HG03558 (cell line): ENCODE data around the gene NFILZ.

Experiments
- ATAC-seq: cut with Tn5 transposase; IDR thresholded peaks from one replicate; pipeline ENCODE4 v1.9.1; 2021; ENCODE audit warnings: moderate number of reproducible peaks; ENCODE audit not compliant: unreplicated experiment; ENCODE audit errors: extremely low read depth

NFILZ gene

DNA sequence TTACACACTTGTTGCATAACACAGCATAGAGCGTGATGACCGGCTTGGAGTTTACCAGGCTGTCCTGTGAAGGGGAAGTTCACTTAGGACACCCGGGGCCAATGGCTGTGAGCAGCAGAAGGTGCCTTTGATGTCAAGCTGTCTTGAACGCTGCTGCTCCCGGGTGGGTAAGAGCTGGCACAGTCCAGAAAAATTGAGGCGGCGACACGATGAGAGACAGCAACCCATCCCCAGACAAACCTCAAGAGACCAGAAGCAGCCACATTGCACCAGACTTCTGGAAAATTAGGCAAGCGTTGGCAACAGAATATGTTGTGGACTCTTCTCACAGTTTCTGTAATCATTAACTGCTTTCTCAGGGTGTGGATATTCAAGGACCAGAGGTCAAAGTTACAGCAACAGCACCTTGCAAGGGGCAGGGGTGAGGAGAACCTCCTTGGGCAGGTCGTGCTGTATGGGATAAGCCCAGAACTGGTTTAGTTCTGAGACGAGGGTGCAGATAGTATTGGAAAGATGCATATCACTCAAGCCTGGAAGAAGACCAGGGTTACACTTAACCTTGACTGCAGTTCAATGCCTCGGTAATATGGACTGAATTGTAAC lies 10.1 kb downstream of the NFILZ start:
- ATAC-seq: no peak

DNA sequence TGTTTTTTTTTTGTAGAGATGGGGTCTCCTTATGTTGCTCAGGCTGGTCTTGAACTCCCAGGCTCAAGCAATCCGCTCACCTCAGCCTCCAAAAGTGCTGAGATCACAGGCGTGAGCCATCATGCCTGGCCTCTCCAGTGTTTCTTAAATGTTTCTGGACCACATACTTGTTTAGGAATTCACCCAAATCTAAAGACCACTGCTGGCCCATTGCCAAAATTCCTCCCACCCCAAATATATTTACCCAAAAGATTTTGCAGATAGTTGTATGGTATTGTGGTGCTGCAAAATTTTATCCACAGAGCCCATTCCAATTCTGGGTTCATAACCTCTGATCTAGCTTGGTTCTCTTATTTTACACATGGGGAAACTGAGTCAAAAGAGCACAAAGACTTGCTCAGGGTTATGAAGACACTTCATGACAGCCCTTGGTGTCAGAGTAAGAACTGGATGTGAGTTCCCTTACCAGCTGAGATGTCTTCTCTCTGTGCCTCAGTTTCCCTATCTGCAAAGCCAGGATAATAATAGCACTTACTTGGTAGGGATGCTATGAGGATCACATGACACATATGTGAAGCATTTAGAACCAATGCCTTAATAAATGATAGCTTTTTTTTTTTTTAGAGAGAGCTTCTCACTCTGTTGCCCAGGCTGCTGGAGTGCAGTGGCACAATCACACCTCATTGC lies 10.9 kb downstream of the NFILZ start:
- ATAC-seq: no peak

DNA sequence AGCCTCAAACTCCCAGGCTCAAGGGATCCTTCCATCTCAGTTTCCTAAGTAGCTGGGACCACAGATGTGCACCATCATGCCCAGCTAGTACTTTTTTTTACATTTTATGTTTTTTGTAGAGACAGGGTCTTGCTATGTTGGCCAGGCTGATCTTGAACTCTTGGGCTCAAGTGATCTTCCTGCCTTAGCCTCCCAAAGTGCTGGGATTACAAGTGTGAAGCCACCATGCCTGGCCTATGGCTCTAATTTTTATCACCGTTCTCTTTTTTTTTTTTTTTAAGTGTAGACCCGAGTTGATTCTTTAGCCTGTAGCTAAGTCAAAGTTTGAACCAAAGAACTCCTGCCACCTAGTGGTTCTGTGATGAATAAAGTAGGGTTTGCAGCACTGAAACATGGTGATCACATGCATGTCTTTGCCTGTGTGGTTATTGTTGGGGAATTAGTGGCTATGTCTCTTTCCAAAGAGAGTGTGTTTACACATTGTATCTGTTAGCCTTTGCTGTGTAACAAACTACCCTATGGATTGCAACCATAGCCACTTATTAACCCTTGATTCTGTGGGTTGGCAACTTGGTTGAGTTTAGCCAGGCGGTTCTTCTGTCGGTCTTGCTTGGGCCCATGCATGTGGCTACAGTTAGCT lies 11.6 kb downstream of the NFILZ start:
- ATAC-seq: no peak

DNA sequence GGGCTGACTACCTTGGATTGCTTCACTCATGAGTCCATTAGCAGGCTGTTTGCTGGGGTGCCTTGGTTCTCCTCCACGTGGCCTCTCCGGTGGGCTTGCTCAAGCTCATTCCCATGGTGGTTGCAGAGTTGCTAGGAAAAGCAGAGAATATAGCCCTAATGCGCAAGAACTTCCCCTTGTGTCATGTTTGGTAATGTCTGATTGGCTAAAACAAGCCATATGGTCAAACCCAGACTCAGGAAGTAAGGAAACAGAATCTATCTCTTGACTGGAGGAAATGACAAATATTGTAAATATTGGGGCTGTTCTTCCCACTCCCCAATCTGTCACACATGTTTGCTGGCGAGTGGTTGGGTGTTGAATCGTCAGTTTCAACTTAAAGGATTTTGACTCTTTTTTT lies 12.1 kb downstream of the NFILZ start:
- no peak for ATAC-seq

DNA sequence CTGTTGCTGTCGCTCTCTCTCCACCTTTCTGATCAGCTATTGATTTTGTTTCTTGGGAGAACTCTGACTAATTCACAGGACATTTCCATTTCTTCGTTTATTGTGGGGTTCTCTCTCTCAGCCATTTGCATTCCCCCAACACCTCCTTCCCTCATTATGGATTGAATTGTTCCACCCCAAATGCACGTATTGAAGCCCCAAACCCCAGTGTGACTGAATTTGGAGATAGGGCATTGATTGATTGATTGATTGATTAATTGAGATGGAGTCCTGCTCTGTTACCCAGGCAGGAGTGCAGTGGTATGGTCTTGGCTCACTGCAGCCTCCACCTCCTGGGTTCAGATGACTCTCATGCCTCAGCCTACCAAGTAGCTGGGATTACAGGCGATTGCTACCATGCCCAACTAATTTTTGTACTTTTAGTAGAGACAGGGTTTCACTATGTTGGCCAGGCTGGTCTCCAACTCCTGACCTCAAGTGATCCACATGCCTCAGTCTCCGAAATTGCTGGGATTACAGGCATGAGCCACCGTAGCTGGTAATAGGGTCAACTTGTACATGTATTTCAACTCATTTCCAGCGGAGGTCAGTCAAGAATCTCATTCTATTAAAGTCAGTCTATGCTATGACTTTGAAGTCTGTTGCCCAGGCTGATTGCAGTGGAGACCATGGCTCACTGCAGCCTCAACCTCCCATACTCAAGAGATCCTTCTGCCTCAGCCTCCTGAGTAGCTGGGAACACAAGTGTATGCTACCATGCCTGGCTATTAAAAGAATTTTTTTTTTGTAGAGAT lies 13.6 kb downstream of the NFILZ start:
- ATAC-seq: no peak

DNA sequence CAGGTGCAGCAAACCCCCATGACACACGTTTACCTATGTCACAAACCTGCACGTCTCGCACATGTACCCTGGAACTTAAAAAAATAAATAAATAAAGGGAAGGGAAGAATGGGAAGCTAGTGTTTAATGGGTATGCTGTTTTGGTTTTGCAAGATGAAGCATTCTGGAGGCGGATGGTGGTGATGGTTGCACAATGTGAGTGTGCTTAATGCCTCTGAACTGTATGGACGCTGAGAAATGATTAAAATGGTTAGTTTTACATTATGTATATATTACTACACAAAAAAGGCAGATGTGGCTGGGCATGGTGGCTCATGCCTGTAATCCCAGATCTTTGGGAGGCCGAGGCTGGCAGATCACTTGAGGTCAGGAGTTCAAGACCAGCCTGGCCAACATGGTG lies 17.8 kb downstream of the NFILZ start:
- ATAC-seq: no peak

DNA sequence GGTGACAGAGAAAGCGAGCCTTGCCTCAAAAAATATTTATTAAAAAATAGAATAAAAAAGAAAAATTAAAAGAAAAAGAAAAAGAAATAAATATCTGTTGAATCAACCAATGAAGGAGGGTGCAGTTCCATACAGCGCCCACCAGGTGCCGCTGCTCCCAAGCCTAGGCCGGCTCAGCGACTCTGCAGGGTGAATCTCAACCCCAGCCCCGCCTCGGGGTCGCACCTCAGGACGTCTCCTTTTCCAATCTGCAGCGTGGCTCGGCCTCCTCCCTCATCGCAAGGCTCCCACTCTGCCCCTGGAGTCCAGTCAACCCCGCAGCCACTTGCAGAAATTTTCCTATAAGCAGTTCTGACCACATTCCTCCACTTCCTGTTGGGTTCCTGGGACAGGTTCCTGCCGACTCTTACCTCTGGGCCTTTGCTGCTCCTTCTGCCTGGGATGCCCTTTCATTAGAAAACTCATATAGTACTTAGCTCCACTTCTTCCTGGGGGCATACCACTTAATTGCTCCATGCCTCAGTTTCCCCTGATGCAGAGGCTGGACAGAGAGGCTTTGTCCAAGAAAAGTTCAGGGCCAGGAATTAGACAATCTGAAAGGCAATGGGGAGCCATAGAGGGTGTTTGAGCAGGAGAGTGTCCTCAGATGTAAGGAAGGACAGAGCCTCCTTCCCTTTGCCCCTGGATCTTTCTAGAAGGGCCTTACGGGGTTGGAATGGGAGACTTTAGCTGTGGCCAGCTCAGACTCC lies 24.3 kb downstream of the NFILZ start:
- no peak for ATAC-seq

DNA sequence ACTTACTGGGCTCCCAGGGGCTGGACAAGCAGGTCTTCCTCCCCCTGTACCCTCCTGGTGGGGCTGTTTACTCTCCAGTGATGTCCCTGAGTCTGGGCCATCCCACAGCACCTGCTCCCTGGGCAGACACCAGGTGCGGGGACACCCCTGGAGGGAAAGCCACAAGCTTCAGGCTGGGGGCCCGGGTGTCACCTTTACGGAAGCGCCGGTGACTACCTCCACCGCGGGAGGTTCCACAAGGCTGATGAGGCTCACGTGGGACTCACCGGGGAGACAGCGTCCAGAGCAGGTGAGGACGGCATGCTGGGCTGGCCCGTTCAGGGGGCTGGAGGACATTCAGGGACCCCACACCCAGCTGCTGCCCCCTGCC lies 24.9 kb downstream of the NFILZ start:
- ATAC-seq: no peak

DNA sequence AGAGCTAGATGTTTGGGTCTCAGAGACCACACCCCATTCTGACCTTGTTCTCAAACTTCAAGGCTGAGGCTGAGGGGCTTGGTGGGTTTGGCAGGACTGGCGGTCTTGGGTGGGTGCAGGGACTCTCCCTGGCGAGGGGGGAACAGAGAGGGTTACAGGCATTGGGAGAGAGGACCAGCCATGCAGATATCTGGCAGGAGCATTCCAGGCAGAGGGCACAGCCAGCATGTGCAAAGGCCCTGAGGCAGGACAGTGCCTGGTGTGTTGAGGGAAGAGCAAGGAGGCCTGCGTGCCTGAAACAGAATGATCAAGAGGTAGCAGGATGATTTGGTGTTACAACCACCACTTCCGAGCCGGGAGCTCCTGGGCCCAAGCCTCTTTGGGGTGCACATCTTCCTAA lies 27.4 kb downstream of the NFILZ start:
- ATAC-seq: no peak

DNA sequence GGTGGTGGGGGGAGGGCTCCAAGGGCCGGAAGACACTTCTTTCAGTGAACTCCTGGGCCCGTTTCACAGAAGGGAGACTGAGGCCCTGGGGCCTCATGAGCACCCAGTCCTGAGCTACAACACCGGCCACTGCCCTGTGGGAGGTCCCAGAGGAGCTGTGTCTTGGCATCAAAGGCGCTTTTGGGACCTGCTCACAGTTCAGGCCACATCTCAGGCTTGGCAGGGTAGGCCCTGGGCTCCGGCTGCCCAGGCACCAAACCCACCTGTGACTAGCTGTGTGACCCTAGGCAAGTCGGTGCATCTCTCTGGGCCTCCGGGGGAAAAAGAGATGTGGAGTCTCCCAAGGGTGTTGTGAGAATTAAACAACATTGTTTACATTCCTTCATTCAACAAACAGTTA lies 29.5 kb downstream of the NFILZ start:
- ATAC-seq: no peak

DNA sequence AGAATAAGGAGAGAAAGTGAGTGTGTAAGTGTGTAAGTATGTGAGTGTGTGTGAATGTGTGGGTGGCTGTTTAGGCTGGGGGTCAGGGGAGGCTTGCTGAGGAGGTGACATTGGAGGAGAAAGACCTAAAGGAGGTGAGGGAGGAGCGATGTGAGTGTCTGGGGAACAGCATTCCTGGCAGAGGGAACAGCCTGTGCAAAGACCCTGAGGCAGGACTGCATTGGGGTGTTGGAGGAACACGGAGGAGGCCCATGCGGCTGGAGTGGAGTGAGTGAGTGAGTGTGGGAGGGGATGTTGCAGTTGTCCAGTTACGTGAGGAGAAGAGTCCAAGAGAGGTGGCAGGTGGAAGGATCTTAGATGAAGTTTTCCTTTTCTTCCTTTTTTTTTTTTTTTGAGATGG lies 31.8 kb downstream of the NFILZ start:
- no peak for ATAC-seq

DNA sequence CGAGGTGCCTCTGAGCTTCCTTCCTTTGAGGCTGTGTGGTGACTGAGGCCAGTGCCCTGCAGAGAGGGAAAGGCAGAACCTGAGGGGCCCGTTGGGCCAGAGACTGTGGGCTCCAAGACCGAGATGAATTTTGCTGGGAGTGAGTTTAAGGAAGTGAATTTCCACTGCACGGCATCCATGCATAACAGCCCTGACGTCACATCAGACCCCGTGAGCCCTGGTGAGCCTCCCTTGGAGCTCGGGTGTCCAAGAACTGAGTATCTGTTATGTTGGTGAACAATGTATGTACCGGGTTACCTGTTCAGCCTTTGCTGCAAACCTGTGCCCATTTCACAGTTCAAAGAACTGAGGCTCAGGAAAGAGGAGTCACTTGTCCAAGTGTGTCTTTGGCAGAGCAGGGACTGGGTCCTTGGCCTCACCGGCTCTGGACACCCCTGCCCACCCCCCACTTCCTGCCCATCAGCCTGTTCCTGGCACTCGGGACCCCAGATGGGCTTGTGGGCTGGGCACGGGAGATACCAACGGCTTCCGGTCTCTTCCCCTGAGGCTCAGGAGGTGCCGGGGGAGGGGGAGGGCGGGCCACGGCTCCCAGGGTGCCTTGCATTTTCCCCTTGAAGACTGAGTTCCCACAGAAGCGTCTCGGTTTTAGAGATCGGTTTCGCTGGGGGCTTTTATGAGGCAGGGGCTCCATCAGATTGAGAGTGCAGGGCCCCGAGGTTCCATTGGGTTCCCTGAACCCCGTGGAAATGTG lies 33.7 kb downstream of the NFILZ start:
- ATAC-seq: no peak

DNA sequence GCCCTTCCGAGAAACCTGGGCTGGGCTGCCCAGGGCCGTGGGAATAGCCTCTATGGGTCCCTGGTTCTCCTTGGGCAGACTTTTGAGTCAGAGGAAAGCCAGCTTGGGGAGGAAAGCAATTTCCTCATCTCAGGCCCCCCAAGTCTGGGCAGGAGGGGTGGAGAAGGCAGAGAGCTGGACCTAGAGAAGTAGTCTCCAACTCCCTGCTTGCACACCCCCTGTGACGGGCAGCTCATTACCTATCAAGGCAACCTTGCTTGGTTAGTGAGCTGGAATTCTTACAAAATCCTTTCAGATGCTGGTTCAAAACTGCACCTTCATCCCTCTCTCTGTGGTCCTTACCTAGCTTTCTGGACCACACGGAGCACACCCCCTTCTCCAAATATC lies 34.2 kb downstream of the NFILZ start:
- no peak for ATAC-seq

DNA sequence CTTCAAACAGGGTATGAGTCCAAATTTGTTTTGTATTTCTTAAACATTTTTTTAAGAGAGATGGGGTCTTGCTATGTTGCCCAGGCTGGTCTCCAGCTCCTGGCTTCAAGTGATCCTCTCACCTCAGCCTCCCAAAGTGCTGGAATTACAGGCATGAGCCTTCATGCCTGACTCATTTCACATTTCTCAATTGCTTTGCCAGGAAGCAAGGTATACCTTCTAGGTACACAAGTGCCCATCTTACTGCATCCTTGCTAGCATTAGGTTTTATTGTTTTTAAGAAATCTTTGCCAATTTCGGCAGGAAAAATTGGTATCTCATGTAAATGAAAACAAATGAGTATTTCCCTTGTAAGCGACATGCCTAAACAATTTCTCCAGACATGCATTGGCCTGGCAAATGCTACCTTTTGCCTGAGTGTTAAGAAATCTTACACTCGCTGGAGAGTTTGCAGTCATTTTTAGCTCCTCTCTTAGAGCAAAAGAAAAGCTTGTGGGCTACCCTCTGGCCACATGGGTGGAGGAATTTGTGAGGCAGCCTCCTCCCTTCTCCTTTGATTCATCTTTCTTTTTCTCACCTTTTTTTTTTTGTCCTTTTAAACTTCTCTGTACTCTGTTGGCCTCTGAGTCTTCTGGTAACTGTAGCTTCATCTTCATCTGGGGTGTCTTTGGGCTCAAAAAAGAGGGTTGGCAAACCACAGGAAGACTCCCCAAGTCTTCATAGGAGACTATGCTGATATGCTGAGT lies 35.2 kb downstream of the NFILZ start:
- ATAC-seq: no peak

DNA sequence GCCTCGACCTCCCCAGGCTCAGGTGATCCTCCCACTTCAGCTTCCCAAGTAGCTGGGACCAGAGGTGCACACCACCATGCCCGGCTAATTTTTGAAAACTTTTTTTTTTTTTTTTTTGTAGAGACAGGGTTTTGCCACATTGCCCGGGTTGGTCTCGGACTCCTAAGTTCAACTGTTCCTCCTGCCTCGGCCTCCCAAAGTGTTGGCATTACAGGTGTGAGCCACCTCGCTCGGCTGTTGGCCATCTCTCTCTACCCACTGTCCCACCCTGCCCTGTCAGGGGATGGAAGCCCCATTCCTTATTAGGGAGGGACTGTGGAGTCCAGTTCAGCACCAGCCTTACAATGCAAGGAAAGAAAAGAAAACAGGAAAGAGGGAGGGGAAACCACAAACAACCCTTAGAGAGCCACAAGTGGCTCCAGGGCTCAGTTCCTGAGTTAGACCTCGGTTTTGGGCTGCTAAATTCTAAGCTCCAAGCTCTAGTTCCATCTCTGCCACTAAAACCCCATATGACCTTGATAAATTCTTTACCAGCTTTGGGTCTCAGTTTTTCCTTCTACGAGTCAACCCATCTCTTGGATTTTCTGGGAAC lies 36.5 kb downstream of the NFILZ start:
- no peak for ATAC-seq

DNA sequence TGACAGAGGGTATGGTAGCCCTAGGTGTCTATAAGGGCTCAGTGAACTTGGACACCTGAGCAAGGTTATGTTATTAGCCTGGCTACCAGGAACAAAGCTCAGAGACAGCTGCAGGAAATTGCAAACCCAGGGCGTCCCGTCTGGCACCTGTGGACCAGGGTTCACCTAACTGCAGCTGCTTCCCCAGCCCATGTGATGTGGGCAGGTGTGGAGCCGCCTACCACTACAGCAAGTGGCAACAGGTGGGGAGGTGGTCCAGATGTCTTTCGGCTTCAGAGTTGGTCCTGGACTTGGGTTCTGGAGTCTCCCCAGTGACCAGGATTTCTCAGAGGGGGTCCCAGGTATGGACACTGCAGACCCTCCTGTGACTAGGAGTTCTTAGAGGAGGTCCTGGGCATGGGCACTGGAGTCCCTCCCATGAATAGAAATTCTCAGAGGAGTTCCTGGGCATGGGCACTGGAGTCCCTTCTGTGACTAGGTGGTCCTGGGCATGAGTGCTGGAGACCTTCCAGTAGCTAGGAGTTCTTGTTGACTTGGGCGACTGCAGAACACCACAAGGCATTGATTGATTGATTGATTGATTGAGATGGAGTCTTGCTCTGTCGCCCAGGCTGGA lies 43.0 kb downstream of the NFILZ start:
- no peak for ATAC-seq

DNA sequence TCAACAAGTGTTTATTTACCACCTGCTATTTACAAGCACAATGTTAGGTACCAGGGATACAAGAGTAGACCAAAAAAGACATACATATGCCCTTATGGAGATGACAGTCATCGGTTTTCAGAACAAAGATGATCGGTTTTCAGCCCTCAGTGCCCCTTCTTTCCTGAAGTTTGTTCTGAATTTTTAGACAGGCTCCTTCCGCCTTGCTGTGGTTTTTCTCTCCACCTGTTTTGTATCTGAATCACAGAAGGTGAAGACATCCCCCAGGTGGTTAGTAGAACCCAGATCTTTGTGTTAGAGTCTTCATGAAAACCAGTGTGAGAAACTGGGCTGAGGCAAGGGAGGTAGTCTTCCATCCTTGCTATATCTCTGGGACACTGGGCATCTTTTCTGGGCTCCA lies 44.6 kb downstream of the NFILZ start:
- no peak for ATAC-seq

DNA sequence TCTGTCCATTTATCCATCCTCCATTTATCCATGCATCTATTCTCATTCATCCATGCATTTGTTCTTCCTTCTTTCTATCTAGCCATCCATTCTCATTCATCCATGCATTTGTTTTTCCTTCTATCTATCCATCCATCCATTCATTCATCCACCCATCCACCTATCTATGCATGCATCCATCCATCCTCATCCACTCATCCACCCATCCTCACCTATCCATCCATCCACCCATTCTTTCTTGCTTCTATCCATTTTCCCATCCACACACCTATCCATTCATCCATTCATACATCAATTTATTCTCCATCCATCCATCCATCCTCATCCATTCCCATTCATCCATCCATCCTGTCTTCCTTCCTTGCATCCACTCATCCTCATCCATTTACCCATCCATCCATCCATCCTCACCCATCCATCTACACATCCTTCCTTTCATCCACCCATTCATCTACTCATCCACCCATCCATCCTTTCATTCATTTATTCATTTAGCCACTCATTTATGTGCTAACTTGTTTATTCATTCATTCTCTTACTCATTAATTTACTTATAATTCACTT lies 47.9 kb downstream of the NFILZ start:
- ATAC-seq: no peak
